HG03520 (cell line): ENCODE measurements around the gene YY1AP1.
A peak's percentile ranks its signal among the peaks of the same experiment; 100 is the strongest.
"Not testable (repeated sequence)": the region's sequence is repeated elsewhere in the genome, so short reads cannot be mapped to it uniquely, and the experiment has no call there.

Experiments used
- ATAC-seq: cut with Tn5 transposase; IDR thresholded peaks from one replicate; pipeline ENCODE4 v1.9.1; 2021; ENCODE audit warnings: mild to moderate bottlenecking, moderate library complexity; ENCODE audit not compliant: unreplicated experiment

Gene YY1AP1, protein sequence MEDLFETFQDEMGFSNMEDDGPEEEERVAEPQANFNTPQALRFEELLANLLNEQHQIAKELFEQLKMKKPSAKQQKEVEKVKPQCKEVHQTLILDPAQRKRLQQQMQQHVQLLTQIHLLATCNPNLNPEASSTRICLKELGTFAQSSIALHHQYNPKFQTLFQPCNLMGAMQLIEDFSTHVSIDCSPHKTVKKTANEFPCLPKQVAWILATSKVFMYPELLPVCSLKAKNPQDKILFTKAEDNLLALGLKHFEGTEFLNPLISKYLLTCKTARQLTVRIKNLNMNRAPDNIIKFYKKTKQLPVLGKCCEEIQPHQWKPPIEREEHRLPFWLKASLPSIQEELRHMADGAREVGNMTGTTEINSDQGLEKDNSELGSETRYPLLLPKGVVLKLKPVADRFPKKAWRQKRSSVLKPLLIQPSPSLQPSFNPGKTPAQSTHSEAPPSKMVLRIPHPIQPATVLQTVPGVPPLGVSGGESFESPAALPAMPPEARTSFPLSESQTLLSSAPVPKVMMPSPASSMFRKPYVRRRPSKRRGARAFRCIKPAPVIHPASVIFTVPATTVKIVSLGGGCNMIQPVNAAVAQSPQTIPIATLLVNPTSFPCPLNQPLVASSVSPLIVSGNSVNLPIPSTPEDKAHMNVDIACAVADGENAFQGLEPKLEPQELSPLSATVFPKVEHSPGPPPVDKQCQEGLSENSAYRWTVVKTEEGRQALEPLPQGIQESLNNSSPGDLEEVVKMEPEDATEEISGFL

GRCh38 chr1:155688324-155689080 lies at the start of gene YY1AP1:
Gene YY1AP1, minus strand, starts transcription at chr1:155688774. Its CDS starts 8,338 bp downstream, at chr1:155680436.
- ATAC-seq = peak; percentile 74

DNA sequence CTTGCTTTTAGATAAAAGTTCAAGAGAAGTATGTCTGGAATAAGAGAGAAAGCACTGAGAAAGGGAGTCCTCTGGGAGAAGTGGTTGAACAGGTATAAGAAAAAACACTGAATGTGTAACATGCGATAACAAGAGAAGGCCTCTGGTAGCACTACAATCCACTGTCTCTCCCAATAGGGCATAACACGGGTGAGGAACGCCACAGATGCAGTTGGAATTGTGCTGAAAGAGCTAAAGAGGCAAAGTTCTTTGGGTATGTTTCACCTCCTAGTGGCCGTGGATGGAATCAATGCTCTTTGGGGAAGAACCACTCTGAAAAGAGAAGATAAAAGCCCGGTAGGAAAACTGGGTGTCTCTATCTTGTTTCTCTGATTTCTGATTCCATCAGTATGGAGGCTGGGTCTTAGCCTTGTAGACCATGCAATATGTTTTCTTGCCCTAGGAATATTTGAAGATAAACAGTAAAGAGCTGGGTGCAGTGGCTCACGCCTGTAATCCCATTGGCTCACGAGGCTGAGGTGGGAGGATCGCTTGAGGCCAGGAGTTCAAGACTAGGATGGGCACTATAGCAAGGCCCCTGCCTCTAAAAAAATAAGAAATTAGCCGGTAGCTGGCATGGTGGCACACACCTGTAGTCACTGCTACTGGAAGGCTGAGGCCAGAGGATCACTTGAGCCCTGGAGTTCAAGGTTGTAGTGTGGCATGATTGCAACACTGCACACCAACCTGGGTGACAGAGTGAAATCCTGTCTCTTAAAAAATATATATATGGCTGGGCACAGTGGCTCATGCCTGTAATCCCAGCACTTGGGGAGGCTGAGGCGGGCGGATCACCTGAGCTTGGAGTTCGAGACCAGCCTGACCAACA lies 40.7 kb upstream of the YY1AP1 start:
- ATAC-seq = no peak

DNA sequence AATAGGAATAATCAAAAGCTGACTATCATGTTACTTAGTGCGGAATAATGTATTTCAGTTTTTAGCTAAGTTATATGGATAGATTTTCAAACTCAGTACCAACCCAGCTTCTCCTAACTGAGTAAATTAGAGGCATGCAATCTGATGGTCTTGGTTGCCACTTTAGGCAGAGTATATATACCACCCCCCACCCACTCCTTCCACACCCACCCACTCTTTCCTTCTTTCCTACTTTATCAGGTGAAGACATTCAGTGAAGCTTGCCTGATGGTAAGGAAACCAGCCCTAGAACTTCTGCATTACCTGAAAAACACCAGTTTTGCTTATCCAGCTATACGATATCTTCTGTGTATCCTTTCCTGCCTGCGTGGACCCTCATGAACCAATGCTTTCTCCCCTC lies 36.6 kb upstream of the YY1AP1 start:
- no peak for ATAC-seq

- ATAC-seq = no peak
These were observed 31.1 kb upstream of the YY1AP1 start for GRCh38 chr1:155719703-155720102.

- not testable (repeated sequence) for ATAC-seq
These were observed 30.0 kb upstream of the YY1AP1 start for GRCh38 chr1:155718524-155719115.

GRCh38 chr1:155717041-155717440 lies 28.5 kb upstream of the YY1AP1 start:
- ATAC-seq = no peak

- no peak for ATAC-seq
These were observed 27.2 kb upstream of the YY1AP1 start for GRCh38 chr1:155715777-155716176.

DNA sequence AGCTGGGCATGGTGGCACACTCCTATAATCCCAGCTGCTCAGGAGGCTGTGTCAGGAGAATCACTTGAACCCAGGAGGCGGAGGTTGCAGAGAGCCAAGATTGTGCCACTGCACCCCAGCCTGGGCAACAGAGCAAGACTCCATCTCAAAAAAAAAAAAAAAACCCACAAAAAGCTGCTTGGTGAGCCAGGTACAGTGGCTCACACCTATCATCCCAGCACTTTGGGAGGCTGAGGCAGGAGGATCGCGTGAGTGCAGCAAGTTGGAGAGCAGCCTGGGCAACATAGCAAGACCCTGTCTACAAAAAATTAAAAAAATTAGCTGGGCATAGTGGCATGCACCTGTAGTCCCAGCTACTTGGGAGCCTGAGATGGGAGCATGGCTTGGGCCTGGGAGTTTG lies 26.5 kb upstream of the YY1AP1 start:
- not testable (repeated sequence) for ATAC-seq

GRCh38 chr1:155713075-155713474 lies 24.5 kb upstream of the YY1AP1 start:
- ATAC-seq = no peak

DNA sequence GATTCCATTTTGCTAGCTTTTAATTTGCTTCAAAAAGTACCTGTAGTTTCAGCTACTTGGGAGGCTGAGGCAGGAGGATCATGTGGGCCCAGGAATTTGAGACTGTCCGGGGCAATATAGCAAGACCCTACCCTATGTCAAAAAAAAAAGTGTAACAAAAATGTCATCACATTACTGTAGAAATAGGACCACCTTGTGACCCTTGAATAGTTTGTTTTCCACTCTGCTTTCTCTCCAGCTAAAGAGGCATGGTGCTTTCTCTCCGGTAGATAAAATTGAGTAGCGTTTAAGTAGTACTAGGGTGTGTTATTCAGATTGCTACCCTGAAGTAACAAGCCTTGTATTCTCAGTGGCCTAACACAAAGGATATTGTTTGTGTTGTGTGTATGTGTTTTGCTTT lies 24.1 kb upstream of the YY1AP1 start:
- not testable (repeated sequence) for ATAC-seq

GRCh38 chr1:155711457-155711856 lies 22.9 kb upstream of the YY1AP1 start:
- ATAC-seq = not testable (repeated sequence)

DNA sequence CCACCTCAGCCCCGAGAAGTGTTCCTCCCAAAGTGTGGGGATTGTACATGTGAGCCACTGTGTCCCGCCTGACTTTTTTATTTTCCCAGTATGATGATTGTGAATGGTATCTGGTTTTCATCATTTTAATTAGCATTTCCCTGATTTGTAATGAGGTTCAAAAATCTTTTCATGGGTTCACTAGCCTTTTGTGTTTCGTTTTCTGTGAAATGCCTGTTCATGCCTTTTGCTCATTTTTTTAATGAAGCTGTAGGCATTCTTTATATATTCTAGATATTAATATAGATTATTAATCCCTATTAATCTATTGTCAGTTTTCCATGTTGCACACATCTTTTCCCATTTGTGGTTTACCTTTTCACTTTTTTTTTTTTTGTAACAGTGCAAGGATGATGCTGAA lies 20.8 kb upstream of the YY1AP1 start:
- no peak for ATAC-seq

DNA sequence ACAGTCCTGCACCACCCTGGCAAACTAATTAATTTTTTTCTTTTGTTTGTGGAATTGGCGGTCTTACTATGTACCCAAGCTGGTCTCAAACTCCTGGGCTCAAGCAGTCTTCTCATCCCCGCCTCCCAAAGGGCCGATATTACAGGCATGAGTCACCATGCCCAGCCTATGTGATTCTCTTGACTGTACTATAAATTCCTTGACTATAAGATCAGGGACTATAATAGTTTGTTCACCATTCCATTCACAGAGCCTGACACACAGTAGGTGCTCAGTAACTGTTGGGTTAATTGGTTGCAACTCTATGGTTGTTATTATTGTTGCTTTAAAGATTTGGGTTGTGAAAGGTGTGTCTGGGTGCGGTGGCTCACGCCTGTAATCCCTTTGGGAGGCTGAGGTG lies 17.6 kb upstream of the YY1AP1 start:
- ATAC-seq = no peak

- ATAC-seq = not testable (repeated sequence)
These were observed 15.8 kb upstream of the YY1AP1 start for GRCh38 chr1:155704414-155704813.

GRCh38 chr1:155703216-155703615 lies 14.6 kb upstream of the YY1AP1 start:
- ATAC-seq = no peak

DNA sequence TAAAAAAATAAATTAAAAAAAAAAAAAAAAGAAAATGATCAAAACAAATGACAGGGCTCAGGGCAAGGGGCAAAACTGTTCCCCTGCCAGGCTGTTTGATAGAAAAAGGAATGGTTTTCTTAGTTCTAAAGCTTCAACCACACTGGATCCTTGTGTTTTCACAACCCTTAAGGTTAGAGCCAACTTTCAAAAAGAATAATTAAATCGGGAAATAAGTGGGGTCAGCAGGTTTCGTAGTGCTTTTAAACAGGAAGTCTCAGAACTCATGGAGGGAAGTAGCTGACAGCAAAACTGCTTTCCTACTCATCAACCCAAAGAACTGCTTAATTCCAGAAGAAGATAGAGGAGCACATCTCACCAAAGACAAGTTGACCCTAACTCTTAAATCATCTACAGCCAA lies 13.1 kb upstream of the YY1AP1 start:
- ATAC-seq = not testable (repeated sequence)

DNA sequence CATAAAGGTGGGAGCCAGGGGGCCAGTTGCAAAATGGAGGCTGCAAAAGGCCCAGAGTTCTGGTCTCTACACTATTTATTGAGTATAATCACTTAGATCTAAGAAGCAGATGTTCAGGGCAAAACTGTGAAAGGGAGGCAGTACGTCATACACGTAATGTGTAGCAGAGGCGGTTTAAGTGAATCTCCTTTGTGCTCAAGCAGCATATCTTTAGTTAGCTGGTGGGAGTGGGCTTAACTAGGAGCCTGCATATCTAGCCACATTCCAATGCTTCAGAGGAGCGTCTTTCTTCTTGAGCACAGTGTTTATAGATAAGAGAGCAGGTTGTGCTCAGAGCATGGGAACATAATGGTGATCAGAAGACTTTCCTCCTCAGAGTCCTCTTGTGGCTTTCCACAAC lies 10.5 kb upstream of the YY1AP1 start:
- ATAC-seq = not testable (repeated sequence)

GRCh38 chr1:155698382-155699038 lies 9.9 kb upstream of the YY1AP1 start:
- no peak for ATAC-seq

DNA sequence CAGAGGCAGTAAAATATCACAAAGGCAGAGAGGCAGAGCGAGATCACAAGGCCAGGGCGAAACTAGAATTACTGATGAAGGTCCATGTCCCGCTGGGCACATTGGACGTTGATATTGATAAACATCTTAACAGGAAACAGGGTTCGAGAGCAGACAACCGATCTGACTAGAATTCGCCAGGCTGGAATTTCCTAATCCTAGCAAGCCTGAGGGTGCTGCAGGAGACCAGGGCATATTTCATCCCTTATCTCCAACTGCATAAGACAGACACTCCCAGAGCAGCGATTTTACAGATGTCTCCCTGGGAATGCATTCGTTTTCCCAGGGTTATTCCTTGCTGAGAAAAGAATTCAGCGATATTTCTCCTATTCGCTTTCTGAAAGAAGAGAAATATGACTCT lies 9.0 kb upstream of the YY1AP1 start:
- not testable (repeated sequence) for ATAC-seq
